ENCODE data around the gene RCBTB2.

- TF ChIP-seq PKNOX1 (IDR thresholded peaks at IDR 0.05) = no peak
- no peak for TF ChIP-seq BHLHE40 (IDR thresholded peaks at IDR 0.05; ENCODE audit: borderline replicate concordance)
- no peak for TF ChIP-seq TARDBP (IDR thresholded peaks at IDR 0.05)
- TF ChIP-seq L3MBTL2 (conservative IDR thresholded peaks at IDR 0.05) = no peak
- TF ChIP-seq SUZ12 (IDR thresholded peaks at IDR 0.05) = no peak
- no peak for TF ChIP-seq ZNF384 (IDR thresholded peaks at IDR 0.05)
- no peak for TF ChIP-seq SP1 (IDR thresholded peaks at IDR 0.05)
- TF ChIP-seq HDGF (IDR thresholded peaks at IDR 0.05; ENCODE audit: borderline replicate concordance) = no peak
- no peak for TF ChIP-seq ARNT (IDR thresholded peaks at IDR 0.05)
- no peak for TF ChIP-seq FOXK2 (IDR thresholded peaks at IDR 0.05)
- TF ChIP-seq FOXA1 (IDR thresholded peaks at IDR 0.05) = no peak
- no peak for TF ChIP-seq FOXM1 (IDR thresholded peaks at IDR 0.05; ENCODE audit: borderline replicate concordance)
Observed at GRCh38 chr13:48556817-48557216, 23.9 kb upstream of the RCBTB2 start.

Data from HEK293T (cell line).